SK-N-SH (cell line): ENCODE measurements around the gene HIPK1.

Source experiments
- CTCF ChIP-seq: fragments of 200-600 bp; sonication (generic); IDR thresholded peaks from 2 replicates; pipeline ENCODE4 v1.6.1; 2017; ENCODE audit warnings: antibody characterized with exemption, mild to moderate bottlenecking, moderate library complexity
- ELF1 ChIP-seq: IDR thresholded peaks from 2 replicates; pipeline ENCODE4 v1.4.0; 2012
- FOSL2 ChIP-seq: IDR thresholded peaks from 2 replicates; pipeline ENCODE4 v1.4.0; 2012; ENCODE audit warnings: low read depth, mild to moderate bottlenecking, moderate library complexity, borderline replicate concordance
- NFIC ChIP-seq: IDR thresholded peaks from 2 replicates; pipeline ENCODE4 v1.4.0; 2012; ENCODE audit warnings: borderline replicate concordance
- PBX3 ChIP-seq: IDR thresholded peaks from 2 replicates; pipeline ENCODE4; 2012
- POLR2AphosphoS5 ChIP-seq: IDR thresholded peaks from 2 replicates; pipeline ENCODE4 v1.6.1; 2012; ENCODE audit warnings: low read depth, low read length
- RAD21 ChIP-seq: IDR thresholded peaks from 2 replicates; pipeline ENCODE4 v1.6.1; 2012; ENCODE audit warnings: mild to moderate bottlenecking, low read length
- TAF1 ChIP-seq: IDR thresholded peaks from 2 replicates; pipeline ENCODE4 v1.6.1; 2012; ENCODE audit warnings: low read depth, mild to moderate bottlenecking, low read length, moderate library complexity, borderline replicate concordance
- TF ChIP-seq, protein P1 (sequence below): IDR thresholded peaks from 2 replicates; pipeline ENCODE4 v1.4.0; 2012; ENCODE audit warnings: low read depth, borderline replicate concordance

DNA sequence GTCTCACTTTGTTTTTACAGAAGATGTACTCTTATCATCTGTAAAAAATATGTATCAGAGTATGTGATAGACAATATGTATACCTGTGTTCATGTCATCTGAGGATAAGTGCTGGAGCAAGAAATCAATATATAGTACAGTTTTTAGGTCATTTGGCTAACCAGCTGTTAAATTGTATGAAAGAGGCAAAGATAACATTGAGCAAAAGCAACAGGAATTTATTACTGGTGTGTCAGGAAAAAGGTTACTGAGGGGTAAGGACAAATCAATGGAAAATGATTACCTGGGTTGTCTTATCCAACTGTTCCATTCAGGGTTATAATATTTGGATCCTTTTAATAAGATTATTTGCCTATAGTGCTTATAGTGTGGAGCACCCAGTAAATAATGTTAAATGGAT is 4.9 kb downstream of the HIPK1 start:
- TF ChIP-seq FOSL2, result no peak
- TF ChIP-seq, protein P1, sequence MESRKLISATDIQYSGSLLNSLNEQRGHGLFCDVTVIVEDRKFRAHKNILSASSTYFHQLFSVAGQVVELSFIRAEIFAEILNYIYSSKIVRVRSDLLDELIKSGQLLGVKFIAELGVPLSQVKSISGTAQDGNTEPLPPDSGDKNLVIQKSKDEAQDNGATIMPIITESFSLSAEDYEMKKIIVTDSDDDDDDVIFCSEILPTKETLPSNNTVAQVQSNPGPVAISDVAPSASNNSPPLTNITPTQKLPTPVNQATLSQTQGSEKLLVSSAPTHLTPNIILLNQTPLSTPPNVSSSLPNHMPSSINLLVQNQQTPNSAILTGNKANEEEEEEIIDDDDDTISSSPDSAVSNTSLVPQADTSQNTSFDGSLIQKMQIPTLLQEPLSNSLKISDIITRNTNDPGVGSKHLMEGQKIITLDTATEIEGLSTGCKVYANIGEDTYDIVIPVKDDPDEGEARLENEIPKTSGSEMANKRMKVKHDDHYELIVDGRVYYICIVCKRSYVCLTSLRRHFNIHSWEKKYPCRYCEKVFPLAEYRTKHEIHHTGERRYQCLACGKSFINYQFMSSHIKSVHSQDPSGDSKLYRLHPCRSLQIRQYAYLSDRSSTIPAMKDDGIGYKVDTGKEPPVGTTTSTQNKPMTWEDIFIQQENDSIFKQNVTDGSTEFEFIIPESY, result no peak
- TF ChIP-seq RAD21, result no peak
- TF ChIP-seq TAF1, result no peak
- no peak for TF ChIP-seq CTCF
- TF ChIP-seq POLR2AphosphoS5, result no peak
- TF ChIP-seq ELF1, result no peak
- no peak for TF ChIP-seq NFIC
- TF ChIP-seq PBX3, result no peak
